HepG2 (cell line): ENCODE data around the gene AKTIP. TPM values are rescaled to one million over a fixed set of nuclear protein-coding genes. Genes with fewer than 3 reads are reported as not detected.

ENCODE experiments used
- CEBPB ChIP-seq: IDR thresholded peaks from 2 replicates; pipeline ENCODE4 v1.6.1; 2011; ENCODE audit warnings: low read depth, low read length, improper control_type of control experiment, borderline replicate concordance
- DDIT3 ChIP-seq: sonication (generic); formaldehyde crosslinking; IDR thresholded peaks from 2 replicates; pipeline ENCODE4 v1.4.0; 2020; ENCODE audit warnings: mild to moderate bottlenecking, missing genetic modification reagents
- E2F1 ChIP-seq: sonication (generic); formaldehyde crosslinking; IDR thresholded peaks from 2 replicates; pipeline ENCODE4 v1.5.0; 2020; ENCODE audit warnings: missing genetic modification reagents
- FIP1L1 ChIP-seq: fragments of 200-400 bp; formaldehyde crosslinking; IDR thresholded peaks from 2 replicates; pipeline ENCODE4 v1.6.1; 2018; ENCODE audit warnings: low read depth, mild to moderate bottlenecking, low read length, moderate library complexity, borderline replicate concordance; ENCODE audit not compliant: insufficient read depth
- HINFP ChIP-seq: sonication (generic); formaldehyde crosslinking; IDR thresholded peaks from 2 replicates; pipeline ENCODE4 v1.4.0; 2020; ENCODE audit warnings: low read depth, mild to moderate bottlenecking, missing genetic modification reagents
- IRX3 ChIP-seq: sonication (generic); formaldehyde crosslinking; IDR thresholded peaks from 2 replicates; pipeline ENCODE4 v1.8.1; 2023; ENCODE audit warnings: mild to moderate bottlenecking, low read depth, missing genetic modification reagents, borderline replicate concordance
- MAZ ChIP-seq, 2 experiments: sonication (generic) in 1 of 2; formaldehyde crosslinking in 1 of 2; IDR thresholded peaks; 2 replicates each; pipeline versions ENCODE4 v1.5.0 to v1.6.1; 2012 to 2020; ENCODE audit warnings: low read depth in 2 of 2, mild to moderate bottlenecking in 2 of 2, borderline replicate concordance in 1 of 2, improper control_type of control experiment in 1 of 2, low read length in 1 of 2, missing genetic modification reagents in 1 of 2, moderate library complexity in 1 of 2
- RBAK ChIP-seq: sonication (generic); formaldehyde crosslinking; IDR thresholded peaks from 2 replicates; pipeline ENCODE4 v1.5.1; 2020; ENCODE audit warnings: mild to moderate bottlenecking, missing genetic modification reagents
- SPEN ChIP-seq: sonication (generic); formaldehyde crosslinking; IDR thresholded peaks from 2 replicates; pipeline ENCODE4 v1.5.1; 2020; ENCODE audit warnings: low read depth, mild to moderate bottlenecking, missing genetic modification reagents
- SYNCRIP ChIP-seq: fragments of 200-400 bp; formaldehyde crosslinking; IDR thresholded peaks from 2 replicates; pipeline ENCODE4 v1.6.1; 2018; ENCODE audit warnings: mild to moderate bottlenecking, low read depth, low read length; ENCODE audit not compliant: insufficient read depth
- ZNF160 ChIP-seq: sonication (generic); formaldehyde crosslinking; IDR thresholded peaks from 2 replicates; pipeline ENCODE4 v1.8.0; 2022; ENCODE audit warnings: mild to moderate bottlenecking, inconsistent platforms, missing genetic modification reagents
- ZNF512B ChIP-seq: sonication (generic); formaldehyde crosslinking; IDR thresholded peaks from 2 replicates; pipeline ENCODE4 v1.5.1; 2020; ENCODE audit warnings: missing genetic modification reagents, mild to moderate bottlenecking, borderline replicate concordance
- ZNF580 ChIP-seq: IDR thresholded peaks from 2 replicates; pipeline ENCODE4 v1.6.1; 2016; ENCODE audit warnings: low read depth, borderline replicate concordance
- ZSCAN22 ChIP-seq: sonication (generic); formaldehyde crosslinking; IDR thresholded peaks from 2 replicates; pipeline ENCODE4 v1.4.0; 2020; ENCODE audit warnings: mild to moderate bottlenecking, missing genetic modification reagents
- polyA plus RNA-seq, 8 experiments: library from polyadenylated mRNA; depleted of rRNA in 3 of 8; stranded (reverse) in 7 of 8; unstranded in 1 of 8; fragments of >200 nt; fragmentation: Illumina TruSeq in 4 of 8; extraction: Trizol in 4 of 8; gene quantifications; 2 replicates each; pipeline versions ENCODE4 v1.2.1 to v1.2.3, GENCODE V29; 2011 to 2016; ENCODE audit warnings: low read depth in 4 of 8, missing spikeins in 1 of 8, mixed read lengths in 1 of 8; ENCODE audit not compliant: insufficient read depth in 1 of 8
- total RNA-seq, 5 experiments: library from RNA; depleted of rRNA; stranded (reverse); fragments of >200 nt; fragmentation: Illumina TruSeq; extraction: Trizol; gene quantifications; 2 replicates each; pipeline ENCODE4 v1.2.3, GENCODE V29; 2016; ENCODE audit warnings: low read depth in 1 of 5

AKTIP gene
- total and polyA plus RNA-seq, 2 of the 13 experiments (the other 11 are each of a cell fraction or from before 2014, with no cell fraction given): 28.8 to 49.0 TPM

GRCh38 chr16:53502331-53503269, at the start of gene AKTIP (continued):
- no peak for TF ChIP-seq ZNF512B (CRISPR knock-in tag)
- 0 out of 2 replicates have a peak, but pooled peaks have one; percentile 43 for TF ChIP-seq ZSCAN22
- TF ChIP-seq SPEN (CRISPR knock-in tag): peak; percentile 20; the same call in 1 of the 2 replicates
- 0 out of 2 replicates have a peak, but pooled peaks have one; percentile 34 for TF ChIP-seq E2F1 (CRISPR knock-in tag)
- TF ChIP-seq FIP1L1: no peak
- no peak for TF ChIP-seq MAZ (IDR thresholded peaks at IDR 0.05; ENCODE audit: borderline replicate concordance, low read depth, low read length)
- TF ChIP-seq MAZ (CRISPR knock-in tag; IDR thresholded peaks at IDR 0.05; ENCODE audit: low read depth): peak; percentile 14; the same call in 1 of the 2 replicates
- TF ChIP-seq ZNF160 (CRISPR knock-in tag): 0 out of 2 replicates have a peak, but pooled peaks have one; percentile 24
- TF ChIP-seq CEBPB: 0 out of 2 replicates have a peak, but pooled peaks have one; percentile 5
- TF ChIP-seq SYNCRIP: no peak
- no peak for TF ChIP-seq RBAK
- 0 out of 2 replicates have a peak, but pooled peaks have one; percentile 13 for TF ChIP-seq ZNF580
- TF ChIP-seq HINFP (CRISPR knock-in tag): peak; percentile 43; the same call in 1 of the 2 replicates
- TF ChIP-seq DDIT3 (CRISPR knock-in tag): no peak
- TF ChIP-seq IRX3 (CRISPR knock-in tag): peak; percentile 70
